Naive B cell (primary cell): ENCODE measurements around the gene LRRC8C. TPM values are rescaled to one million over a fixed set of nuclear protein-coding genes. Genes with fewer than 3 reads are reported as not detected.

Source experiments
- ATAC-seq, 2 donors: fragments of 150-1000 bp; cut with Tn5 transposase; 2 replicates each; pipeline ENCODE4 v1.10.0; 2021; ENCODE audit warnings: low read depth in 2 of 2, mild to moderate bottlenecking in 2 of 2, moderate library complexity in 2 of 2
- DNase-seq: peaks from one replicate; pipeline ENCODE4 v3.0.0; 2022
- H3K27ac Mint-ChIP-seq, 6 donors: one replicate each; pipeline ENCODE4 v1.8.0; 2020 to 2022; ENCODE audit warnings: mild to moderate bottlenecking in 6 of 6, mixed read lengths in 6 of 6, moderate library complexity in 5 of 6, inconsistent platforms in 2 of 6
- H3K27me3 Mint-ChIP-seq, 3 donors: one replicate each; pipeline ENCODE4 v1.8.0; 2021 to 2022; ENCODE audit warnings: mixed read lengths in 3 of 3, mild to moderate bottlenecking in 1 of 3
- H3K36me3 Mint-ChIP-seq, 2 donors: one replicate each; pipeline ENCODE4 v1.8.0; 2020 to 2022; ENCODE audit warnings: mixed read lengths in 2 of 2, inconsistent platforms in 1 of 2, mild to moderate bottlenecking in 1 of 2
- H3K4me1 Mint-ChIP-seq, 3 donors: one replicate each; pipeline ENCODE4 v1.8.0; 2020 to 2022; ENCODE audit warnings: mixed read lengths in 3 of 3, inconsistent platforms in 1 of 3, mild to moderate bottlenecking in 1 of 3, moderate library complexity in 1 of 3
- H3K4me3 Mint-ChIP-seq, 8 donors: one replicate each; pipeline ENCODE4 v1.8.0; 2020 to 2022; ENCODE audit warnings: mild to moderate bottlenecking in 8 of 8, mixed read lengths in 8 of 8, moderate library complexity in 8 of 8, inconsistent platforms in 2 of 8
- H3K9me3 Mint-ChIP-seq, 7 donors: one replicate each; pipeline ENCODE4 v1.8.0; 2020 to 2022; ENCODE audit warnings: mixed read lengths in 7 of 7, mild to moderate bottlenecking in 5 of 7, inconsistent platforms in 2 of 7, moderate library complexity in 1 of 7
- polyA plus RNA-seq, 6 donors: library from polyadenylated mRNA; unstranded; fragments of 300-500 nt; fragmentation: Illumina TruSeq; gene quantifications; one replicate each; pipeline ENCODE4 v1.2.3, GENCODE V29; 2021; ENCODE audit warnings: low read depth in 6 of 6

The LRRC8C gene
- polyA plus RNA-seq, 6 donors from 2014 or later: 1.3 to 4.8 (median 2.6) TPM

GRCh38 chr1:89657886-89658285, 25.0 kb downstream of the LRRC8C start:
- Mint-ChIP-seq H3K4me1 (peaks cover 43 to 62% (median 54%) of the 10 kb centered on the region in 3 donors), H3K9me3 (no peaks in the 10 kb centered on the region), H3K36me3 (peaks cover 5 to 7% of the 10 kb centered on the region in 2 donors), H3K27ac (peak overlapping the region in 2 of 6 donors; percentile 25 to 32), H3K27me3 (no peaks in the 10 kb centered on the region), H3K4me3 (peak overlapping the region in 1 of 8 donors; percentile 34)
- peak; percentile 56 to 57 for ATAC-seq
- DNase-seq: no peak

GRCh38 chr1:89659322-89660081, 26.6 kb downstream of the LRRC8C start:
- Mint-ChIP-seq H3K27ac (peak overlapping the region in 5 of 6 donors; percentile 18 to 95 (median 74)), H3K36me3 (peaks cover 5 to 7% of the 10 kb centered on the region in 2 donors), H3K4me1 (peaks cover 43 to 62% (median 59%) of the 10 kb centered on the region in 3 donors), H3K27me3 (no peaks in the 10 kb centered on the region), H3K9me3 (peaks cover 0 to 10% (median 0%) of the 10 kb centered on the region in 7 donors), H3K4me3 (no peak overlapping the region)
- DNase-seq (no peak), ATAC-seq (no peak)

GRCh38 chr1:89660224-89661061, 27.5 kb downstream of the LRRC8C start:
- Mint-ChIP-seq H3K4me3 (no peak overlapping the region), H3K27me3 (no peaks in the 10 kb centered on the region), H3K36me3 (peaks cover 0 to 5% of the 10 kb centered on the region in 2 donors), H3K9me3 (peaks cover 0 to 11% (median 0%) of the 10 kb centered on the region in 7 donors), H3K4me1 (peaks cover 34 to 56% (median 50%) of the 10 kb centered on the region in 3 donors), H3K27ac (peak overlapping the region in 3 of 6 donors; percentile 1 to 74 (median 66))
- ATAC-seq (no peak), DNase-seq (no peak)

- H3K27ac Mint-ChIP-seq: peak overlapping the region in 1 of 6 donors; percentile 79
- peaks cover 0 to 11% (median 0%) of the 10 kb centered on the region in 7 donors for H3K9me3 Mint-ChIP-seq
- H3K27me3 Mint-ChIP-seq: no peaks in the 10 kb centered on the region
Measured at GRCh38 chr1:89665941-89666340, 33.0 kb downstream of the LRRC8C start.

GRCh38 chr1:89666640-89667039, 33.7 kb downstream of the LRRC8C start:
- ATAC-seq: no peak
- Mint-ChIP-seq H3K27ac (peak overlapping the region in 2 of 6 donors; percentile 11 to 79), H3K27me3 (no peaks in the 10 kb centered on the region), H3K4me1 (peaks cover 37 to 54% (median 37%) of the 10 kb centered on the region in 3 donors), H3K36me3 (peaks cover 0 to 5% of the 10 kb centered on the region in 2 donors), H3K4me3 (no peak overlapping the region), H3K9me3 (peaks cover 0 to 11% (median 0%) of the 10 kb centered on the region in 7 donors)
- DNase-seq: no peak

More at GRCh38 chr1:89665941-89666340, 33.0 kb downstream of the LRRC8C start:
- Mint-ChIP-seq H3K36me3 (peaks cover 0 to 5% of the 10 kb centered on the region in 2 donors), H3K4me3 (no peak overlapping the region), H3K4me1 (peaks cover 38 to 54% (median 38%) of the 10 kb centered on the region in 3 donors)
- DNase-seq (no peak), ATAC-seq (no peak)

GRCh38 chr1:89667691-89668090, 34.8 kb downstream of the LRRC8C start:
- Mint-ChIP-seq H3K4me1 (peaks cover 29 to 47% (median 34%) of the 10 kb centered on the region in 3 donors), H3K36me3 (no peaks in the 10 kb centered on the region), H3K27ac (peak overlapping the region in 4 of 6 donors; percentile 11 to 88 (median 73)), H3K9me3 (peaks cover 0 to 11% (median 0%) of the 10 kb centered on the region in 7 donors), H3K27me3 (no peaks in the 10 kb centered on the region), H3K4me3 (no peak overlapping the region)
- ATAC-seq (no peak), DNase-seq (no peak)

GRCh38 chr1:89668961-89669360, 36.0 kb downstream of the LRRC8C start:
- no peaks in the 10 kb centered on the region for H3K36me3 Mint-ChIP-seq

GRCh38 chr1:89669441-89669840, 36.5 kb downstream of the LRRC8C start:
- no peaks in the 10 kb centered on the region for H3K27me3 Mint-ChIP-seq
- H3K9me3 Mint-ChIP-seq: peaks cover 0 to under 1% (median 0%) of the 10 kb centered on the region in 7 donors
- peaks cover 29 to 42% (median 34%) of the 10 kb centered on the region in 3 donors for H3K4me1 Mint-ChIP-seq
- no peak for ATAC-seq
- no peak overlapping the region for H3K4me3 Mint-ChIP-seq
- H3K27ac Mint-ChIP-seq: peak overlapping the region; percentile 1 to 97 (median 70)
- no peak for DNase-seq
- H3K36me3 Mint-ChIP-seq: no peaks in the 10 kb centered on the region

More at GRCh38 chr1:89668961-89669360, 36.0 kb downstream of the LRRC8C start:
- Mint-ChIP-seq H3K9me3 (peaks cover 0 to 5% (median 0%) of the 10 kb centered on the region in 7 donors), H3K27me3 (no peaks in the 10 kb centered on the region), H3K4me1 (peaks cover 29 to 45% (median 34%) of the 10 kb centered on the region in 3 donors), H3K27ac (peak overlapping the region in 4 of 6 donors; percentile 38 to 79 (median 72)), H3K4me3 (no peak overlapping the region)
- DNase-seq: no peak
- ATAC-seq: no peak

- peak; percentile 99 for ATAC-seq
- Mint-ChIP-seq H3K4me1 (peaks cover 31 to 43% (median 34%) of the 10 kb centered on the region in 3 donors), H3K27me3 (no peaks in the 10 kb centered on the region), H3K36me3 (no peaks in the 10 kb centered on the region), H3K4me3 (peak overlapping the region in 6 of 8 donors; percentile 0 to 26 (median 14)), H3K27ac (peak overlapping the region; percentile 16 to 97 (median 62)), H3K9me3 (no peaks in the 10 kb centered on the region)
- DNase-seq: peak; percentile 81
Measured at GRCh38 chr1:89670163-89670562, 37.2 kb downstream of the LRRC8C start.

- H3K4me3 Mint-ChIP-seq: peak overlapping the region in 1 of 8 donors; percentile 54
Measured at GRCh38 chr1:89670711-89671110, 37.8 kb downstream of the LRRC8C start.

GRCh38 chr1:89671775-89672488, 39.0 kb downstream of the LRRC8C start:
- H3K4me1 Mint-ChIP-seq: peaks cover 33 to 44% (median 33%) of the 10 kb centered on the region in 3 donors
- DNase-seq (no peak), ATAC-seq (no peak)
- no peaks in the 10 kb centered on the region for H3K27me3 Mint-ChIP-seq
- H3K4me3 Mint-ChIP-seq: no peak overlapping the region
- no peak overlapping the region for H3K27ac Mint-ChIP-seq
- H3K36me3 Mint-ChIP-seq: peaks cover 0 to 5% of the 10 kb centered on the region in 2 donors
- H3K9me3 Mint-ChIP-seq: no peaks in the 10 kb centered on the region

More at GRCh38 chr1:89670711-89671110, 37.8 kb downstream of the LRRC8C start:
- H3K36me3 Mint-ChIP-seq: peaks cover 0 to 5% of the 10 kb centered on the region in 2 donors
- DNase-seq (no peak), ATAC-seq (no peak)
- H3K4me1 Mint-ChIP-seq: peaks cover 33 to 49% (median 34%) of the 10 kb centered on the region in 3 donors
- peak overlapping the region in 4 of 6 donors; percentile 22 to 95 (median 73) for H3K27ac Mint-ChIP-seq
- H3K27me3 Mint-ChIP-seq: no peaks in the 10 kb centered on the region
- no peaks in the 10 kb centered on the region for H3K9me3 Mint-ChIP-seq

GRCh38 chr1:89672489-89673183, 39.7 kb downstream of the LRRC8C start:
- peak overlapping the region in 2 of 6 donors; percentile 9 to 49 for H3K27ac Mint-ChIP-seq
- ATAC-seq: no peak
- DNase-seq: no peak
- peaks cover 27 to 37% (median 29%) of the 10 kb centered on the region in 3 donors for H3K4me1 Mint-ChIP-seq
- H3K4me3 Mint-ChIP-seq: no peak overlapping the region
- no peaks in the 10 kb centered on the region for H3K27me3 Mint-ChIP-seq
- no peaks in the 10 kb centered on the region for H3K9me3 Mint-ChIP-seq
- H3K36me3 Mint-ChIP-seq: peaks cover 0 to 5% of the 10 kb centered on the region in 2 donors
